Neuronal stem cell (in vitro differentiated cells): ENCODE results near the gene GRAMD4.
"Not testable (repeated sequence)": the region's sequence is repeated elsewhere in the genome, so short reads cannot be mapped to it uniquely, and the experiment has no call there.

Source experiments
- DNase-seq: peaks from one replicate; pipeline ENCODE4 v3.0.0-alpha.2; 2013; ENCODE audit warnings: low spot score
- H2AFZ ChIP-seq: one replicate; pipeline ENCODE4 v1.6.1; 2013; ENCODE audit warnings: mild to moderate bottlenecking, low read length, inconsistent platforms
- H2AK5ac ChIP-seq: 2 replicates; pipeline ENCODE4 v1.6.1; 2013; ENCODE audit warnings: low read depth, mild to moderate bottlenecking, inconsistent platforms, low read length, moderate library complexity, mixed read lengths
- H2BK120ac ChIP-seq: 2 replicates; pipeline ENCODE4 v1.6.1; 2013; ENCODE audit warnings: low read depth, mild to moderate bottlenecking, inconsistent platforms, low read length, moderate library complexity, mixed read lengths
- H2BK12ac ChIP-seq: one replicate; pipeline ENCODE4 v1.6.1; 2013; ENCODE audit warnings: low read length, inconsistent platforms
- H2BK15ac ChIP-seq: 2 replicates; pipeline ENCODE4 v1.6.1; 2013; ENCODE audit warnings: mild to moderate bottlenecking, low read length, inconsistent platforms, mixed read lengths
- H2BK5ac ChIP-seq: one replicate; pipeline ENCODE4 v1.6.1; 2013; ENCODE audit warnings: inconsistent platforms, mild to moderate bottlenecking, low read length, moderate library complexity
- H3K14ac ChIP-seq: one replicate; pipeline ENCODE4 v1.6.1; 2013; ENCODE audit warnings: low read length, inconsistent platforms
- H3K18ac ChIP-seq: 2 replicates; pipeline ENCODE4 v1.6.1; 2013; ENCODE audit warnings: low read length, inconsistent platforms
- H3K23ac ChIP-seq: 2 replicates; pipeline ENCODE4 v1.6.1; 2013; ENCODE audit warnings: low read depth, mild to moderate bottlenecking, mixed read lengths, low read length, inconsistent platforms; ENCODE audit not compliant: poor library complexity
- H3K27ac ChIP-seq: replicated peaks from 3 replicates; pipeline ENCODE4 v1.5.1; 2013; ENCODE audit warnings: low read length, inconsistent platforms
- H3K27me3 ChIP-seq, 3 experiments: 2 replicates each; pipeline ENCODE4 v1.6.1; 2013; ENCODE audit warnings: low read length in 3 of 3, mild to moderate bottlenecking in 2 of 3, inconsistent platforms in 1 of 3, low read depth in 1 of 3, mixed read lengths in 1 of 3, moderate library complexity in 1 of 3; ENCODE audit not compliant: control insufficient read depth in 3 of 3, insufficient read depth in 3 of 3
- H3K36me3 ChIP-seq, 2 donors: replicated peaks in 1 of 2; 2 replicates each; pipeline ENCODE4 v1.6.1; 2013; ENCODE audit warnings: low read length in 2 of 2; ENCODE audit not compliant: control insufficient read depth in 2 of 2, insufficient read depth in 2 of 2
- H3K4ac ChIP-seq: 2 replicates; pipeline ENCODE4 v1.6.1; 2013; ENCODE audit warnings: inconsistent platforms, mild to moderate bottlenecking, low read length, moderate library complexity
- H3K4me1 ChIP-seq, 2 donors: 1 replicate in 1 of 2; 2 replicates in 1 of 2; pipeline ENCODE4 v1.6.1; 2013; ENCODE audit warnings: low read length in 2 of 2, low read depth in 1 of 2; ENCODE audit not compliant: control insufficient read depth in 2 of 2, insufficient read depth in 1 of 2
- H3K4me2 ChIP-seq: one replicate; pipeline ENCODE4 v1.6.1; 2013; ENCODE audit warnings: mild to moderate bottlenecking, low read length, inconsistent platforms; ENCODE audit not compliant: insufficient read depth, poor library complexity, severe bottlenecking
- H3K4me3 ChIP-seq, 2 donors: 2 replicates each; pipeline ENCODE4 v1.5.1; 2013; ENCODE audit warnings: low read length in 2 of 2, mild to moderate bottlenecking in 2 of 2, inconsistent platforms in 1 of 2, moderate library complexity in 1 of 2
- H3K79me1 ChIP-seq: one replicate; pipeline ENCODE4 v1.6.1; 2013; ENCODE audit warnings: low read depth, mild to moderate bottlenecking, inconsistent platforms, low read length, moderate library complexity
- H3K9ac ChIP-seq: one replicate; pipeline ENCODE4 v1.6.1; 2013; ENCODE audit warnings: mild to moderate bottlenecking, low read depth, low read length, inconsistent platforms; ENCODE audit not compliant: poor library complexity
- H3K9me3 ChIP-seq, 2 donors: replicated peaks in 1 of 2; 2 replicates each; pipeline versions ENCODE3 to v1.6.1; 2013; ENCODE audit warnings: low read length in 2 of 2, mild to moderate bottlenecking in 2 of 2, inconsistent platforms in 1 of 2, low read depth in 1 of 2, mixed read lengths in 1 of 2, moderate library complexity in 1 of 2; ENCODE audit not compliant: control insufficient read depth in 2 of 2, insufficient read depth in 1 of 2
- H4K8ac ChIP-seq: one replicate; pipeline ENCODE4 v1.6.1; 2013; ENCODE audit warnings: low read depth, mild to moderate bottlenecking, inconsistent platforms, low read length, moderate library complexity
- H4K91ac ChIP-seq: one replicate; pipeline ENCODE4 v1.6.1; 2013; ENCODE audit warnings: low read length, low read depth, mild to moderate bottlenecking, inconsistent platforms; ENCODE audit not compliant: poor library complexity
- WGBS, 2 donors: extraction: QIAGEN DNeasy Blood & Tissue Kit; methylation state at CpG; one replicate each; pipeline ENCODE4 v1.1.7; 2013; ENCODE audit warnings: missing lambda C conversion rate in 2 of 2, mixed read lengths in 1 of 2; ENCODE audit not compliant: insufficient read length in 2 of 2, insufficient replicate concordance in 1 of 2; ENCODE audit errors: extremely low coverage in 2 of 2; 5-methylcytosine and 5-hydroxymethylcytosine counted together

The GRAMD4 gene

DNA sequence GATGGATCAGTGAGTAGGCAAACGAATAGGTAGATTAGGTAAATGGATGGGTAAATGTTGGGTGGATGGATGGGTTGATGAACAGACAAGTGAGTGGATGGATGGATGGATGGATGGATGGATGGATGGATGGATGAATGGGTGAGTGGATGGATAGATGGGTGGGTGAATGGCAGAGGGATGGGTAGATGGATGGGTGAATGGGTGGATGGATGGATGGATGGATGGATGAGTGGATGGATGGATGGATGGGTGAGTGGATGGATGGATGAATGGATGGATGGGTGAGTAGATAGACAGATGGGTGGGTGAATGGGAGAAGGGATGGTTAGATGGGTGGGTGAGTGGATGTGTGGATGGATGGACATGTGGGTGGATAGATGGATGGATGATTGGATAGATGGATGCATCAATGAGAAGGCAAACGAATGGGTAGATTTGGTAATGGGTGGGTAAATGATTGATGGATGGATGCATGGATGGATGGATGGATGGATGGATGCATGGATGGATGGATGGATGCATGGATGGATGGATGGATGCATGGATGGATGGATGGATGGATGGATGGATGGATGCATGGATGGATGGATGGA lies 28.1 kb downstream of the GRAMD4 start:
- H3K14ac ChIP-seq, H3K9me3 ChIP-seq, H2AFZ ChIP-seq, H2BK5ac ChIP-seq, H3K9ac ChIP-seq, H2BK15ac ChIP-seq, H3K4me3 ChIP-seq, DNase-seq, H3K36me3 ChIP-seq, H3K23ac ChIP-seq, H2BK12ac ChIP-seq, H3K27ac ChIP-seq, H4K8ac ChIP-seq, H2AK5ac ChIP-seq, H3K27me3 ChIP-seq, H2BK120ac ChIP-seq, H3K4ac ChIP-seq, H3K4me2 ChIP-seq, H4K91ac ChIP-seq, H3K79me1 ChIP-seq, H3K18ac ChIP-seq: not testable (repeated sequence)
- WGBS, 2 donors, result 100% methylated on average over 1 of the region's 2 CpGs; no CpG with 5 or more reads in 1 of the 2 donors
- H3K4me1 ChIP-seq, result peaks cover 8 to 15% of the 10 kb centered on the region in 2 donors

DNA sequence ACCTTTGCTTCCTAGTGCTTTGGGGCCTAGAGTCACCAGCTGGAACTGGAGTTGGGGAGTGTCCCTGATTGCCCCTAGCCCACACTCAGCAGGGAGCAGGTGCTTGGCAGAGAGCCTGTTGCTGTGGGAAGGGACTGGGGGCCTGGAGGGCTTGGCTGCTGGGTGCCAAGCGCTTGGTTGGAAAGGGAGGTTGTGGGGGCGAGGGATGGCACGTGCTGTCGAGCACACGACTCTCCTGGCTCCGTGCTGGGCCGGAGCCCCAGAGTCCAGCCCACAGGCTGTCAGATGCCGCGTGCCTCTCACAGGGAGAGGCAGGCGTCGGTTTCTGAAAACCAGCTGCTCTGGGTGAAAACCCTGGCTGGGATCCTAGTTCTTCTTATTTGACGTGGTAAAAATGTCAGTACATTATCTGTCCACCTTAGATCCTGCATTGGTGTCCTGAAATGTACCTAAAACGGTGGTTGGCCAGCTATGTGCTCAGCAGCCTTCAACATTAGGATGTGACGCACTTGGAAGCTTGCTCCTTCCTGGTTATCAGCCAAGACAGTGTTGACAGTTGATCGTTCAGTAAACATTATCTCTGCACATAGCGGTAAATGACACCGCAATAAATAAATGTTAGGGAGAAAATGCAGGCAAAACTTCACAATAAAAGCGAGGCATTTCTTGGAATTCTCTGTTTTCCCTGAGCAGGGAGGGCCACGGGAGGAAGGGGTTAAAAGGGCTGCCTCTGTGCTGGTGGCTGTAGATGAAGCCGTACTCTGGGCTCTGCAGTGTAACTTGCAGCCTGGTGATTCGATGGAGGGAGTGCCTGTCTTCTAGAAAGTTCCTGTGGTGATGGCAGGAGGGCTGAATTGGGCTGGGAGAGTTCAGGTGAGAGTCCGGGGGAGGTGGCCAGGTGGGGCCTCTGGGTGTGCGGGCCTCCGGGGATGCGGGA lies 29.2 kb downstream of the GRAMD4 start:
- H3K9me3 ChIP-seq, result peaks cover 0 to 2% of the 10 kb centered on the region in 2 donors
- H4K8ac ChIP-seq, result no peak overlapping the region
- no peak overlapping the region for H2AFZ ChIP-seq
- H3K4me1 ChIP-seq, result peaks cover 8 to 15% of the 10 kb centered on the region in 2 donors
- H3K18ac ChIP-seq, result no peak overlapping the region
- no peak overlapping the region for H4K91ac ChIP-seq
- H2AK5ac ChIP-seq, result no peak overlapping the region
- no peak overlapping the region for H2BK15ac ChIP-seq
- no peak overlapping the region for H3K4ac ChIP-seq
- H3K27ac ChIP-seq, result no peak overlapping the region
- H3K4me3 ChIP-seq, result no peak overlapping the region
- no peak overlapping the region for H3K4me2 ChIP-seq
- H3K23ac ChIP-seq, result peak overlapping the region; percentile 22
- no CpG with 5 or more reads among the region's 25 CpGs for WGBS, 2 donors
- H2BK120ac ChIP-seq, result no peak overlapping the region
- DNase-seq, result no peak
- no peak overlapping the region for H2BK12ac ChIP-seq
- no peaks in the 10 kb centered on the region for H3K36me3 ChIP-seq
- no peak overlapping the region for H3K9ac ChIP-seq
- no peak overlapping the region for H2BK5ac ChIP-seq
- peaks cover 2% of the 10 kb centered on the region for H3K79me1 ChIP-seq
- no peaks in the 10 kb centered on the region for H3K27me3 ChIP-seq
- H3K14ac ChIP-seq, result no peak overlapping the region

DNA sequence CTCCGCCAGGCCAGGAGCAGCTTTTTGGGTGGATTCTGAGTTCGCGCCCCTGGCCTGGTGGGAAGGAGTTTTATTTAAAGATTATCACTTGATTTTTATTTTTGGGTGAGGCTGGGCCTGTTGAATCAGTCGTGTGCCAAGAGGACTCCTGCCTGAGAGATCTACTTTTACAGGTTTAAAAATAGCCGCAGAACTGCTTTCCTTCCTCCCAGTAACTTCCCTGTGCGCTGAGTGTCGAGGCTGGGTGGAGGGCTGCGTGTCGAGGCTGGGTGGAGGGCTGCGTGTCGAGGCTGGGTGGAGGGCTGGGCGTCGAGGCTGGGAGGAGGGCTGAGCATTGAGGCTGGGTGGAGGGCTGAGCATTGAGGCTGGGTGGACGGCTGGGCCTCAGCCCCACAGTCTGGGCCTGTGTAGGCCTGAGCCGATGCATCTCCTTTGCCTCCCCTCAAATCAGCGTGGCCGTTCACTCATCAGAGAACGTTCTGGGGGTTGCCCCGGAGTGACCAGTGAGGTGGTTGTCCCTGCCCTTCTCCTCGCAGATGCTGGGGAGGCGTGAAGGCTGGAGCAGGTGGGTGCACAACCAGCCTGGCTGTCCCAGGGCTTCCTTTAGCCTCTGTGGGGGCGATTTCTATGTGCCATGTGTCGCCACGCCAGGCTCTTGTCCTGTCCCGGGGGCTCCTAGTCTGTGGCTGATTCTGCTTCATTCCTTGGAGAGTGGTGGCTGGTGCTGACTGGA lies 30.1 kb downstream of the GRAMD4 start:
- no peaks in the 10 kb centered on the region for H3K36me3 ChIP-seq
- H3K23ac ChIP-seq, result no peak overlapping the region
- no CpG with 5 or more reads among the region's 25 CpGs for WGBS, 2 donors
- H3K27me3 ChIP-seq, result no peaks in the 10 kb centered on the region
- H3K4ac ChIP-seq, result no peak overlapping the region
- no peak overlapping the region for H2AFZ ChIP-seq
- no peak overlapping the region for H2BK15ac ChIP-seq
- peak overlapping the region; percentile 65 for H3K18ac ChIP-seq
- no peak overlapping the region for H2AK5ac ChIP-seq
- H2BK5ac ChIP-seq, result no peak overlapping the region
- no peak overlapping the region for H2BK12ac ChIP-seq
- H3K79me1 ChIP-seq, result peaks cover 2% of the 10 kb centered on the region
- H3K4me3 ChIP-seq, result no peak overlapping the region
- H3K27ac ChIP-seq, result no peak overlapping the region
- H3K14ac ChIP-seq, result no peak overlapping the region
- H4K91ac ChIP-seq, result no peak overlapping the region
- no peak overlapping the region for H4K8ac ChIP-seq
- H3K4me1 ChIP-seq, result peaks cover 8 to 15% of the 10 kb centered on the region in 2 donors
- no peak overlapping the region for H2BK120ac ChIP-seq
- H3K4me2 ChIP-seq, result no peak overlapping the region
- DNase-seq, result no peak
- H3K9ac ChIP-seq, result peak overlapping the region; percentile 9
- H3K9me3 ChIP-seq, result peaks cover 0 to 2% of the 10 kb centered on the region in 2 donors
